ENCODE data around the gene TPPP.

The TPPP gene

GRCh38 chr5:673831-674629, 19.1 kb downstream of the TPPP start:
- no peak for DNase-seq (ENCODE audit: low spot score)
- TF ChIP-seq, protein P1, sequence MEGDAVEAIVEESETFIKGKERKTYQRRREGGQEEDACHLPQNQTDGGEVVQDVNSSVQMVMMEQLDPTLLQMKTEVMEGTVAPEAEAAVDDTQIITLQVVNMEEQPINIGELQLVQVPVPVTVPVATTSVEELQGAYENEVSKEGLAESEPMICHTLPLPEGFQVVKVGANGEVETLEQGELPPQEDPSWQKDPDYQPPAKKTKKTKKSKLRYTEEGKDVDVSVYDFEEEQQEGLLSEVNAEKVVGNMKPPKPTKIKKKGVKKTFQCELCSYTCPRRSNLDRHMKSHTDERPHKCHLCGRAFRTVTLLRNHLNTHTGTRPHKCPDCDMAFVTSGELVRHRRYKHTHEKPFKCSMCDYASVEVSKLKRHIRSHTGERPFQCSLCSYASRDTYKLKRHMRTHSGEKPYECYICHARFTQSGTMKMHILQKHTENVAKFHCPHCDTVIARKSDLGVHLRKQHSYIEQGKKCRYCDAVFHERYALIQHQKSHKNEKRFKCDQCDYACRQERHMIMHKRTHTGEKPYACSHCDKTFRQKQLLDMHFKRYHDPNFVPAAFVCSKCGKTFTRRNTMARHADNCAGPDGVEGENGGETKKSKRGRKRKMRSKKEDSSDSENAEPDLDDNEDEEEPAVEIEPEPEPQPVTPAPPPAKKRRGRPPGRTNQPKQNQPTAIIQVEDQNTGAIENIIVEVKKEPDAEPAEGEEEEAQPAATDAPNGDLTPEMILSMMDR (conservative IDR thresholded peaks at IDR 0.05; ENCODE audit: low read depth), result no peak
- ChIA-PET POLR2A (ENCODE audit: low non-redundant PET) (no interaction called here), CTCF (interaction anchor here (0.6 kb wide), 1 partner anchor 829 kb away, joined by 3 read pairs; no protein-coding TSS in a partner anchor)
- peak overlapping the region; percentile 93 for H3K27ac ChIP-seq

DNA sequence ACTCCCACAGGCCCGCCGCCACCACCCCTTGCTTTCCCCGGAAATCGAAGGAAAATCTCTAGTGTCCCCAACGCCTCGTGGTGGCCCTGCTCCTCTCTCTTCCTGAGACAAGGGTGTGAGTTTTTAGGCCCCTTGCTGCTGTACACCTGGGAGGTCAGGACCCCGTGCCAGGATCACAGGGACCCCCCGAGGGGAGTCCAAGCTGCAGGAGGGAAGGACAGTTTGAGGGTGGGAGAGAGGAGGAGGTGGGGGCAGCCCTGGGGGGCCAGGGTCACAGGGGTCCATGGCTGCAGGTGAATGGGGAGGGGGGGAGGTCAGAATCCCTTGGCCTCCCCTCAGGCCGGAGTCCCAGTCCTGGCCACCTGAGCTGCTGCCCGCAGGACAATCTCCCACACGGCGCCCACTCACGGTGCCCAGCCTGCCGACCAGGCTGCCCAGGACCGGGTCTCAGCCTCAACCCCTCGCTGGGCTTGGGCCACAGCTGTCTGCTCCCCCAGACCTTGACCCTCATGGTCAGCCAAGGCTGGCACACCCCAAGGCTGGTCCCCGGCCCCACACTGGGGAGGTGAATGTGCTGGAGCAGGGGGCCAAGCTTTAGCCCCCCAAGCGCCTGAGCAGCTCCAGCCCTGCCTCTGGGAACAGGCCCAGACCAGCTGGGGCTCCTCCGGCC, 19.9 kb downstream of the TPPP start:
- ChIA-PET POLR2A (ENCODE audit: low non-redundant PET) (no interaction called here), CTCF (interaction anchor here (0.6 to 1.1 kb wide), 6 partner anchors 20 to 830 kb away, joined by 3 to 4 read pairs (median 3); no protein-coding TSS in a partner anchor)
- H3K27ac ChIP-seq, result peak overlapping the region; percentile 93
- TF ChIP-seq, protein P1 (conservative IDR thresholded peaks at IDR 0.05; ENCODE audit: low read depth), result no peak
- DNase-seq (ENCODE audit: low spot score), result no peak

DNA sequence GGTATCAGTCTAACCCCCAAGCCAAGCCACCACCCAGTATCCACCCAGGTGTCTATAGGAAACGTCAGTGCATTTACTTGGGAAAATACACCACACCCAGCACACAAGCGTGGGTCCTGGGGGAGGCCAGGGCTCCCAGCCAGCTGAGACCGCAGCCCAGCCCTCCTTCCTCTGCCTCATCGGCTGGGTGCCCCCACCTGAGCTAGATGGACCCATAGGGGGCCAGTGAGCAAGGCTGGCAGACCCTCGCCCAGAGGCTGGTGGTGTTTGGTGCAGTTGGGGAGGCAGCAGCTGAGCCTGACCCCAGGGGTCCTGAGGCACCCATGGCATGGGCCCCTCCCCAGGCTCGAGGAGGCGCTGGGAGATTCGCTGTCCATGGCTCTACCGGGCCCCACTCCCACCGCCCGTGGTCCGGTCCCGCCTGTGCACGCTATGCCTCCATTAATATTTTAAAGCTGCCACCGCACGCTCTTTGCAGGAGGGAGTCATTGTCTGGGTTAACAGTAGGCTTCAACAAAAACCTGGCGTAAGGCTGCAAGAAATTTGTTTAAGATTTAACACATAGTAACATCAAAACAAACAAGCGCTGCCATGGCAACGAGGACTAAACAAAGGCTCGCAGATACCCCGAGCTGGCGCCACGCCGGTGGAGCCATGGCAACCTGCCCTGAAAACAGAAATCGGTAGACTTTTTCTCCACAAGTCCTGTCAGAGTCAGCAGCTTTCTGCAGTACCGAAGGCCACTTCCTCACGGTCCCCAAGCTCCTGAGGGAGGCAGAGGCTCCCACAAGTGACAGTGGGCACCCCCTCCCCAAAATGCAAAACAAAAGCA, 20.6 kb downstream of the TPPP start:
- H3K27ac ChIP-seq, result peak overlapping the region; percentile 93
- POLR2A ChIA-PET (ENCODE audit: low non-redundant PET), result no interaction called here
- peak; percentile 65 for DNase-seq (ENCODE audit: low spot score)
- TF ChIP-seq, protein P1 (conservative IDR thresholded peaks at IDR 0.05; ENCODE audit: low read depth), result no peak
- CTCF ChIA-PET, result interaction anchor here (0.6 to 1.3 kb wide), 9 partner anchors 15 to 352 kb away, joined by 3 to 6 read pairs (median 3); no protein-coding TSS in a partner anchor

DNA sequence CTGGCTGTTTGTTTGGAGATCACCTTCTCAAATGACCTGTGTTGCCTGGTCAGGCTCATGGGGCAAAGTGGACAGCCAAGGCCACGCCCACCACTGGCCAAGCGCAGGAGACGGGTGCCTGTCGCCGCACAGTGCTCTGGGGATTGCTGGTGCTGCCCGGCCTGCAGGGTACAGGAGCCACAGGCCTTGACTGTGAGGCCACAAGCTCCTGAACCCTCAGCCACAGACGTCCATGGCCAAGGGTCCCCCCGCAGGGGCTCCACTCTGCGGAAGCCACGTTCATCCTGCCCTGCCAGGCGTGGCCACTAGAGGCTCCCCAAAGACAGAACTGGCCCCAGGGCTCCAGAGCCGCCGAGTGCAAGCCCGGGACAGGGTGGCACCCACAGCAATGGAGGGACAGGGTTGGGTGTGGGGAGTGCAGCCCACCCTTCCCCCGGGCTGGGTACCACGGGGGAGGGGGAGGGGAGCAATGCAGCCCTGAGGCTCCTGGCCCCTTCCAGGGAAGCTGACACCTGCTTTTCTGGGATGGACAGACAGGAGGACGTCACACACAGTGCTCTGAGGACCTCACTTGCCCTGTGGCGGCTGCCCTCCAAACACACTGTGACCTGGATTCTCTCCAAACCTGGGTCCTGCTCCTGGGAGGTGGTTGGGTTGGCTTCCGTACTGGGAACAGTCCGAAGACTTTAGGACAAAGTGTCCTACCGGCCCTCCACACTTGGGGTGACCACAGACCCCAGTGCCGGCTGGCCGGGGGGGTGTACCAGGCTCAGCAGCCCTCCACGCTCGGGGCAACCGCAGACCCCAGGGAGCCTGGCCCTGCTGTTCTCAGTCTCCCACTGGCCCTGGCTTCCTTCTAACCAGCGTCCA, 21.5 kb downstream of the TPPP start:
- CTCF ChIA-PET, result interaction anchor here (0.5 to 1.3 kb wide), 6 partner anchors 14 to 231 kb away, joined by 3 to 6 read pairs (median 4); no protein-coding TSS in a partner anchor
- TF ChIP-seq, protein P1 (conservative IDR thresholded peaks at IDR 0.05; ENCODE audit: low read depth), result peak; percentile 98
- H3K27ac ChIP-seq, result peak overlapping the region; percentile 93
- DNase-seq (ENCODE audit: low spot score), result peak; percentile 71
- POLR2A ChIA-PET (ENCODE audit: low non-redundant PET), result no interaction called here

DNA sequence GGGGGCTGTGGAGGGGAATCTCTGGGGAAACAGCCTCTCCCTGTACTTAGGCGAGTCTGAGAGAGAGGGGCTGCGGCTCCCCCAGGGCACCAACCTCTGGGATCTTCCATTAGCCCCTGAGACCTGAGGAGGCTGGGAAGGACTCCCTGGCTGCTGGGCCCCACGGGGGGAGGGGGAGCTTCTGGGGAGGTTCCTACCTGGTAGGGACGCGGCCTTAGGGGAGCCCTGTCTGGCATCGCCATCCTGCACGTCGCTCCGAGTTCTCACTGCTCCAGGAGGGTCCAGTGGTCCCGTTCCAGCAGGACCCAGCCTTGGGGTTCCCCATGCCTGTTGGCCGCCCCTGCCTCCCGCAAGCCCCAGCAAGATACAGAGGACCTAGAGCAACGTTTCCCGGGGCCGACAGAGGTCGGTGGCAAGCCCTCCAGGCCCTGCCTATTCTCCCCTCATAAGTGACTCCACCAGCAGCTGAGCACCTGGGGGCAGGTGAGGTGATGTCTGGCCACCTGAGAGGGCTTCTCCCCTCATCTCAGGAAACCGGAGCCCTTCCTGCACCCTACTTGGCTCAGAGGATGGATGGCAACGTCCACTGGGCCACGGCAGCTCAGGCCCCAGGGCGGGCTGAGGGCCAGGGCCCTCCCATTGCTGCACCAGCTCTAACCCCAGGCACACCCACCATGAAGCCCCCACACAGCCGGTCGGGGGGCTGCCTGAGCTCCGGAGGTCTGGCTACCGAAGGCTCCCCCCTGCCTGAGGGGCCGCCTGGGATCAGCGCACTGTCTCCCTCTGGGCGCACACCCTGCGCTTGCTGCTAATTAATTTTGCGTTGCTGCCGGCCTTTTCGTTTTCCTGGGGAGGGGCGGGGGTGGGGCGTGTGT, 22.5 kb downstream of the TPPP start:
- ChIA-PET POLR2A (ENCODE audit: low non-redundant PET) (no interaction called here), CTCF (interaction anchor here (0.5 to 1.9 kb wide), 10 partner anchors 13 to 275 kb away, joined by 3 to 8 read pairs (median 3); no protein-coding TSS in a partner anchor)
- TF ChIP-seq, protein P1 (conservative IDR thresholded peaks at IDR 0.05; ENCODE audit: low read depth), result no peak
- H3K27ac ChIP-seq, result peak overlapping the region; percentile 93
- DNase-seq (ENCODE audit: low spot score), result no peak

Measured in RWPE1 (cell line).